ENCODE data around the gene CEP83.

GRCh38 chr12:94266796-94267536 is 192.7 kb downstream of the CEP83 start:
- TF ChIP-seq CTCF (IDR thresholded peaks at IDR 0.05; ENCODE audit: insufficient read depth, low read length): no peak
- TF ChIP-seq POLR2AphosphoS5 (IDR thresholded peaks at IDR 0.05; ENCODE audit: low read depth): 0 out of 2 replicates have a peak, but pooled peaks have one; percentile 22
- no peak for TF ChIP-seq REST (IDR thresholded peaks at IDR 0.05; ENCODE audit: insufficient replicate concordance, low read depth)
- no peak for TF ChIP-seq GABPA (IDR thresholded peaks at IDR 0.05; ENCODE audit: low read depth)
- TF ChIP-seq SPI1 (IDR thresholded peaks at IDR 0.05; ENCODE audit: borderline replicate concordance, low read depth): peak; percentile 41; the same call in 1 of the 2 replicates
